ENCODE measurements around the gene ZCWPW2.

ZCWPW2 gene

GRCh38 chr3:28348629-28349468 lies at the start of gene ZCWPW2, which contains the start of gene AZI2 (continued):
- TF ChIP-seq PRDM1 (tag by site-specific recombination; IDR thresholded peaks at IDR 0.05) (no peak), HOXD13 (CRISPR knock-in tag; IDR thresholded peaks at IDR 0.05; ENCODE audit: borderline replicate concordance) (no peak)

- no peaks in the 10 kb centered on the region for H3K4me1 ChIP-seq (ENCODE audit: control insufficient read depth, insufficient read depth, low read length)
- no peak for TF ChIP-seq ZNF704 (tag by site-specific recombination; IDR thresholded peaks at IDR 0.05)
- TF ChIP-seq ZNF23 (tag by site-specific recombination; IDR thresholded peaks at IDR 0.05; ENCODE audit: borderline replicate concordance): no peak
- no peak for TF ChIP-seq ZNF529 (tag by site-specific recombination; IDR thresholded peaks at IDR 0.05; ENCODE audit: insufficient replicate concordance)
- TF ChIP-seq ZNF692 (tag by site-specific recombination; IDR thresholded peaks at IDR 0.05): no peak
- no peak for TF ChIP-seq KLF1 (tag by site-specific recombination; IDR thresholded peaks at IDR 0.05)
- TF ChIP-seq OSR2 (tag by site-specific recombination; IDR thresholded peaks at IDR 0.05): no peak
- TF ChIP-seq ZNF623 (tag by site-specific recombination; IDR thresholded peaks at IDR 0.05): no peak
- TF ChIP-seq ZNF248 (tag by site-specific recombination; IDR thresholded peaks at IDR 0.05): no peak
- no peak for TF ChIP-seq ZNF26 (tag by site-specific recombination; IDR thresholded peaks at IDR 0.05)
- TF ChIP-seq BCL6B (tag by site-specific recombination; IDR thresholded peaks at IDR 0.05): no peak
- no peak for TF ChIP-seq BCL11B (tag by site-specific recombination; IDR thresholded peaks at IDR 0.05; ENCODE audit: low read depth)
- no peaks in the 10 kb centered on the region for H3K36me3 ChIP-seq (ENCODE audit: control insufficient read depth in 2 of 2, insufficient read depth in 1 of 2, low read length in 2 of 2)
- H3K4me3 ChIP-seq (ENCODE audit: low read depth, low read length): no peak overlapping the region
- H3K27ac ChIP-seq (ENCODE audit: extremely low read depth, low read depth, low read length): no peak overlapping the region
- POLR2A ChIA-PET: no interaction called here
- H3K9me3 ChIP-seq (ENCODE audit: control insufficient read depth, insufficient read depth, low read depth, low read length): no peaks in the 10 kb centered on the region
- CTCF ChIA-PET: interaction anchor here (0.8 kb wide), 1 partner anchor 588 kb away, joined by 3 read pairs; no protein-coding TSS in a partner anchor
Measured at GRCh38 chr3:28299705-28300104, 48.8 kb upstream of the ZCWPW2 start.

GRCh38 chr3:28300345-28300962 lies 48.1 kb upstream of the ZCWPW2 start:
- no peaks in the 10 kb centered on the region for H3K9me3 ChIP-seq (ENCODE audit: control insufficient read depth, insufficient read depth, low read depth, low read length)
- TF ChIP-seq ELK4 (IDR thresholded peaks at IDR 0.05; ENCODE audit: borderline replicate concordance, low read depth, low read length): no peak
- TF ChIP-seq ZNF626 (tag by site-specific recombination; IDR thresholded peaks at IDR 0.05): no peak
- no peak overlapping the region for H3K4me3 ChIP-seq (ENCODE audit: low read depth, low read length)
- no peaks in the 10 kb centered on the region for H3K4me1 ChIP-seq (ENCODE audit: control insufficient read depth, insufficient read depth, low read length)
- H3K27ac ChIP-seq (ENCODE audit: extremely low read depth, low read depth, low read length): no peak overlapping the region
- no peaks in the 10 kb centered on the region for H3K36me3 ChIP-seq (ENCODE audit: control insufficient read depth in 2 of 2, insufficient read depth in 1 of 2, low read length in 2 of 2)
- CTCF ChIA-PET: no interaction called here
- POLR2A ChIA-PET: no interaction called here

All from HEK293 (cell line).